Measurements from ENCODE around the gene NFILZ.

NFILZ gene

DNA sequence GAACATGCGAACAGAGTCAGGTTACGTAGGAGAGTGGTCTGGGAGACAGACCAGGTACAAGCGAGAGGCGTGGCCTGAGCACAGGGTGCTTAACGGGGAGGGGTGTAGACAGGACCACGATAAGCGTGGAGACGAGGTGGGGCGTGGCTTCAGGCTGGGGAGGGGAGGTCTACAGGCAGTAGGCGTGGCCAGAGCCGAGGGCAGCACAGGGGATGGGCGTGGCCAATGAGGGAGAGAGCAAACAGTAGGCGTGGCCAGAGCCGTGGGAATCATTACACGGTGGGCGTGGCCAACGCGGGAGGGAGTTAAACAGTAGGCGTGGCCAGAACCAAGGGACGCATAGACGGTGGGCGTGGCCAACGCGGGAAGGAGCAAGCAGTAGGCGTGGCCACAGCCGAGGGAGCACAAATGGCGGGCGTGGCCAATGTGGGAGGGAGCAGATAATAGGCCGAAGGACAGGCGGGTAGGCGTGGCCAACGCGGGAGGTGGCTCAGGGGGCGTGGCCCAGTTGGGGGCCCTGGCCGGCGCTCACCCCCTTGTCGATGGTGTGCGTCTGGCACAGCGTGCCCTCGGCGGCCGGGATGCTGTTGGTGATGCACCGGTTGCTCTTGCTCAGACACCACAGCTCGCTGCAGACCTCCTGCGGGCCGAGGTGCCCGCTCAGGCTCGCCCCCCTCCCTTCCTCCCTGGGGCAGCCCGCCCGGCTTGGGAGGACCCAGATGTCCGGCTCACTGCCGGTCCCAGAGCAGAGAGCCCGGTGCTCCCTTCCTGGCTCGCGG is 38.0 kb upstream of the NFILZ start:
- Histone ChIP-seq H3K27ac (no peak overlapping the region), H3K27me3 (ENCODE audit: insufficient read depth, low read depth, severe bottlenecking) (peaks cover 6% of the 10 kb centered on the region), H3K9me3 (ENCODE audit: severe bottlenecking) (no peaks in the 10 kb centered on the region), H3K4me3 (ENCODE audit: low read depth, low read length) (peak overlapping the region; percentile 37), H3K36me3 (no peaks in the 10 kb centered on the region)
- peak; percentile 96 for DNase-seq
- TF ChIP-seq, protein P1, sequence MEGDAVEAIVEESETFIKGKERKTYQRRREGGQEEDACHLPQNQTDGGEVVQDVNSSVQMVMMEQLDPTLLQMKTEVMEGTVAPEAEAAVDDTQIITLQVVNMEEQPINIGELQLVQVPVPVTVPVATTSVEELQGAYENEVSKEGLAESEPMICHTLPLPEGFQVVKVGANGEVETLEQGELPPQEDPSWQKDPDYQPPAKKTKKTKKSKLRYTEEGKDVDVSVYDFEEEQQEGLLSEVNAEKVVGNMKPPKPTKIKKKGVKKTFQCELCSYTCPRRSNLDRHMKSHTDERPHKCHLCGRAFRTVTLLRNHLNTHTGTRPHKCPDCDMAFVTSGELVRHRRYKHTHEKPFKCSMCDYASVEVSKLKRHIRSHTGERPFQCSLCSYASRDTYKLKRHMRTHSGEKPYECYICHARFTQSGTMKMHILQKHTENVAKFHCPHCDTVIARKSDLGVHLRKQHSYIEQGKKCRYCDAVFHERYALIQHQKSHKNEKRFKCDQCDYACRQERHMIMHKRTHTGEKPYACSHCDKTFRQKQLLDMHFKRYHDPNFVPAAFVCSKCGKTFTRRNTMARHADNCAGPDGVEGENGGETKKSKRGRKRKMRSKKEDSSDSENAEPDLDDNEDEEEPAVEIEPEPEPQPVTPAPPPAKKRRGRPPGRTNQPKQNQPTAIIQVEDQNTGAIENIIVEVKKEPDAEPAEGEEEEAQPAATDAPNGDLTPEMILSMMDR (IDR thresholded peaks at IDR 0.05; ENCODE audit: low read depth, low read length), result no peak

DNA sequence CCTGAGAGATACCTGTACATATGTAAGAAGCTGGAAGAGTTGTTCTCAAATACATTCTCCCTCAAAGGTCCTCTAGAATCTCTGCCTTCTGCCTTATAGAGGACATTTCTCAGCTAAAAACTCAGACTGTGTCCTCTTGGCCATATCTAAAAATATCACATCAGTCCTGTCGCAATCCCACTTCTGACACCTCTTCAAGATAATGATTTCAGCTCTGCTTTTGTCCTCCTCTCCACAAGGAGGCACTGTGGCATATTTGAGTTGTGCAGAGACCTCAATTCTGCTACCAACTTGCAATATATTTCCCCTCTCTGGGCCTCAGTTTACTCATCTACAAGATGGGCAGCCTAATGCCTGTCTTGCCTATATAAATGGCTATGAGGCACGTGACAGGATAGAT is 36.5 kb upstream of the NFILZ start:
- DNase-seq, result no peak
- H3K9me3 ChIP-seq (ENCODE audit: severe bottlenecking), result no peaks in the 10 kb centered on the region
- H3K36me3 ChIP-seq, result no peaks in the 10 kb centered on the region
- no peak overlapping the region for H3K27ac ChIP-seq
- peaks cover 6% of the 10 kb centered on the region for H3K27me3 ChIP-seq (ENCODE audit: insufficient read depth, low read depth, severe bottlenecking)
- H3K4me3 ChIP-seq (ENCODE audit: low read depth, low read length), result no peak overlapping the region
- TF ChIP-seq, protein P1 (IDR thresholded peaks at IDR 0.05; ENCODE audit: low read depth, low read length), result peak; percentile 47

DNA sequence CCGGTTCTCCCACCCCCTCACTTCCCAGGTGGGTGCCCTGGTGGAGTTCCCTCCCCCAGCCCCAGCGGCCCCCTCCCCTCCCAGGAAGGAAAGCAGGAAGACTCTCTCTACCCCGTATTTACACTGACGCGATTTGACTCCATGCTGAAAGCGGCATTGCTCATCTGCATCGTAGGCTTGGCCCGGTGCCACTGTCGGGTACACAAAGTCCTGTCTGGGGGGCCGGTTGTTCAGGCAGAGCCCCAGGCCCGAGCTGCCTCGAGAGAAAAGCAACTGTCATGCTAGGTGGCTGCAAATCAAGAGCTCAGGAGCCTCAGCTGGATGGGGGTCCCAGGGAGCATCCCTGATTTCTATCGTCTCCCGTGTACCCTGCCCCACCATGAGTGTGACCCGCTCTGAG is 34.8 kb upstream of the NFILZ start:
- Histone ChIP-seq H3K27ac (no peak overlapping the region), H3K9me3 (ENCODE audit: severe bottlenecking) (no peaks in the 10 kb centered on the region), H3K4me3 (ENCODE audit: low read depth, low read length) (no peak overlapping the region), H3K36me3 (no peaks in the 10 kb centered on the region), H3K27me3 (ENCODE audit: insufficient read depth, low read depth, severe bottlenecking) (peaks cover 6% of the 10 kb centered on the region)
- TF ChIP-seq, protein P1 (IDR thresholded peaks at IDR 0.05; ENCODE audit: low read depth, low read length), result no peak
- DNase-seq, result no peak

DNA sequence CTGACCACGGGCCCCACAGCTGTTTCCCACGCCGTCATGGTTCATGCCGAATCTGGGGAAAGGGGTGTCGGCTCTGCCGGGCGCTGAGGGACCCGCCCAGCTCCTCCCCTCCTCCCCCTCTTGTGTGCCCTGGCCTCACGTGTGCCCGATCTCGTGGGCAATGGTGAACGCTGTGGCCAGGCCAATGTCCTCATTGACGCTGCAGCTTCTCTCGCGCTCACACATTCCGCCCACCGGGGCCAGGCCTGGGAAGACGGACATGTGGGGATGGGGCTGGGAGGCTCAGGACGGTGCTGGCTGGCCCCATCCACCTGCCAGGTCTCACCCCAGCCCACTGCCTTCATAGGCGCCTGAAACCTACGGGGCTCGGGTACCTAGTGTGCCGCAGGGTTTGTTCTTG is 34.3 kb upstream of the NFILZ start:
- Histone ChIP-seq H3K36me3 (no peaks in the 10 kb centered on the region), H3K4me3 (ENCODE audit: low read depth, low read length) (no peak overlapping the region), H3K27ac (no peak overlapping the region), H3K27me3 (ENCODE audit: insufficient read depth, low read depth, severe bottlenecking) (peaks cover 6% of the 10 kb centered on the region), H3K9me3 (ENCODE audit: severe bottlenecking) (no peaks in the 10 kb centered on the region)
- DNase-seq, result no peak
- TF ChIP-seq, protein P1 (IDR thresholded peaks at IDR 0.05; ENCODE audit: low read depth, low read length), result no peak

DNA sequence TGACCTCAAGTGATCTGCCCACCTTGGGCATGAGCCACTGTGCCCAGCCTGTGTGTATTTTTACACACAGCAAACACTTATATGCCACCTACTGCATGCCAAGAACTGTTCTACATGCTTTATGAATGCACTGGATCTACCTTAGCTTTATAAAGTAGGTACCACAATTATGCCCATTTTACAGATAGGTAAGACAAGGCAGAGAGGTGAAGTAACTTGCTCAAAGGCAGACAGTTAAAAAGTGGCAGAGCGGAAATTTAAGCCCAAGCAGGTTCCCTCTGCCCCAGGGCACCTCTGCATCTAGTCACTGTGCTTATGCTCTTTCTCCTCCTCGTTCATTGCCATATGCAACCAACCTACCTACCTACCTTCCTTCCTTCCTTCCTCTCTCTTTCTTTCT is 30.4 kb upstream of the NFILZ start:
- H3K36me3 ChIP-seq, result no peaks in the 10 kb centered on the region
- no peak overlapping the region for H3K4me3 ChIP-seq (ENCODE audit: low read depth, low read length)
- no peaks in the 10 kb centered on the region for H3K27me3 ChIP-seq (ENCODE audit: insufficient read depth, low read depth, severe bottlenecking)
- no peak overlapping the region for H3K27ac ChIP-seq
- no peak for DNase-seq
- TF ChIP-seq, protein P1 (IDR thresholded peaks at IDR 0.05; ENCODE audit: low read depth, low read length), result no peak
- H3K9me3 ChIP-seq (ENCODE audit: severe bottlenecking), result no peaks in the 10 kb centered on the region

DNA sequence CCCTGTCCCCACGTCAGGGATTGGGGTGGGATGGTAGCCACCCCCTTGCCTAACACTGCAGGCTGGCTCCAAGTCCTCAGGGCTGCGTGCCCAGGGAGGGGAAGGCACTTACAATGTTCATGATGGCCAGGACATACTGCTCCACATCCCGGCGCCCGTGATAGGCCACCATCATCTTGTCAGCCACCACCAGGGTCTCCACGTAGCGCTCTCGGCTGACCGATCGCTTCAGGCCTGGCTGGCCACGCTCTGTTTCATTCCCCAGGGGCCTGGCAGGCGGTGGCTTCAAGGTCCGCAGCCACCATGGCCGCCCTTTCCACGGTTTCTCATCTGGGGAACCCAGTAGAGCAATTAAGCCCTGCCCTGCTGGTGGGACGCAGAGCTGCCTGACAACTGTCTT is 29.6 kb upstream of the NFILZ start:
- H3K27ac ChIP-seq, result no peak overlapping the region
- no peaks in the 10 kb centered on the region for H3K27me3 ChIP-seq (ENCODE audit: insufficient read depth, low read depth, severe bottlenecking)
- DNase-seq, result no peak
- H3K9me3 ChIP-seq (ENCODE audit: severe bottlenecking), result no peaks in the 10 kb centered on the region
- H3K4me3 ChIP-seq (ENCODE audit: low read depth, low read length), result no peak overlapping the region
- no peaks in the 10 kb centered on the region for H3K36me3 ChIP-seq
- TF ChIP-seq, protein P1 (IDR thresholded peaks at IDR 0.05; ENCODE audit: low read depth, low read length), result no peak

Data from WERI-Rb-1 (cell line).